Mononuclear cell (primary cell): ENCODE measurements around the gene PREB. TPM values are rescaled to one million over a fixed set of nuclear protein-coding genes. Genes with fewer than 3 reads are reported as not detected.

Experiments used
- H3K27me3 ChIP-seq: 2 replicates; pipeline ENCODE4 v1.6.0; 2011; ENCODE audit warnings: low read length, control low read depth; ENCODE audit not compliant: insufficient read depth
- H3K4me1 ChIP-seq: 2 replicates; pipeline ENCODE4 v1.5.1; 2011; ENCODE audit warnings: mild to moderate bottlenecking, low read length, control low read depth; ENCODE audit not compliant: insufficient read depth
- H3K4me3 ChIP-seq: 2 replicates; pipeline ENCODE4 v1.5.1; 2011; ENCODE audit warnings: mild to moderate bottlenecking, low read length, moderate library complexity
- H3K9me3 ChIP-seq: 2 replicates; pipeline ENCODE4 v1.5.1; 2011; ENCODE audit warnings: low read depth, mild to moderate bottlenecking, control low read depth, low read length
- total RNA-seq: library from RNA; depleted of rRNA; stranded (reverse); fragments of >200 nt; gene quantifications from one replicate; pipeline ENCODE4 v1.2.3, GENCODE V29; 2012

The PREB gene
- total RNA-seq, 1 donor: 11.0 TPM

DNA sequence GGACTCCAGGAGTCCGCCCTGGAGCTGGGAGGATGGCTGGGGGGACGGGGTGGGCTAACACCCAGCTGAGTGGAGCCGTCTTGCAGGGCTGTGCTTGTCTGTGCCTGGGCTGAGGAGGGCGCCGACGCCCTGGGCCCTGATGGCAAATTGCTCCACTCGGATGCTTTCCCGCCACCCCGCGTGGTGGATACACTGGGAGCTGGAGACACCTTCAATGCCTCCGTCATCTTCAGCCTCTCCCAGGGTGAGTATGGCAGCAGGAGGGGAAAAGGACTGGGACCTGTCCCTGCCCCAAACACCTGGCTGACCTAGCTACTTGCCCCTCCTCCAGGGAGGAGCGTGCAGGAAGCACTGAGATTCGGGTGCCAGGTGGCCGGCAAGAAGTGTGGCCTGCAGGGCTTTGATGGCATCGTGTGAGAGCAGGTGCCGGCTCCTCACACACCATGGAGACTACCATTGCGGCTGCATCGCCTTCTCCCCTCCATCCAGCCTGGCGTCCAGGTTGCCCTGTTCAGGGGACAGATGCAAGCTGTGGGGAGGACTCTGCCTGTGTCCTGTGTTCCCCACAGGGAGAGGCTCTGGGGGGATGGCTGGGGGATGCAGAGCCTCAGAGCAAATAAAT is 35.0 kb downstream of the PREB start:
- Histone ChIP-seq H3K4me1 (peaks cover 20% of the 10 kb centered on the region), H3K27me3 (no peaks in the 10 kb centered on the region), H3K4me3 (no peak overlapping the region), H3K9me3 (no peaks in the 10 kb centered on the region)

DNA sequence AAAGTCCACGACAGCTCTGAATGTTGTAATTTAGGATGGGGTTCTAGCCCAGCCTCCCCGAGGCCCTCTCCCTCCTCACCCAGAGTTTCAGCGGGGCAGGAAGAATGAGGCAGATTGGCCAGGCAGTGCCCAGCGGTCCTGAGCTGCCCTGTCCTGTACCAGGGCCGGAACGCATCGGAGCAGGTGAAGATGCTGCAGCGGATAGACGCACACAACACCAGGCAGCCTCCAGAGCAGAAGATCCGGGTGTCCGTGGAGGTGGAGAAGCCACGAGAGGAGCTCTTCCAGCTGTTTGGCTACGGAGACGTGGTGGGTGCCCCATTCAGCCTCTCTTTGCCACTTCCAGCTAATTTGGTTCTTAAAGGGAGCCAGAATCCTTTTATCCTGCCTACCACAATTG is 37.1 kb downstream of the PREB start:
- Histone ChIP-seq H3K4me1 (peaks cover 20% of the 10 kb centered on the region), H3K27me3 (no peaks in the 10 kb centered on the region), H3K9me3 (no peaks in the 10 kb centered on the region), H3K4me3 (no peak overlapping the region)

DNA sequence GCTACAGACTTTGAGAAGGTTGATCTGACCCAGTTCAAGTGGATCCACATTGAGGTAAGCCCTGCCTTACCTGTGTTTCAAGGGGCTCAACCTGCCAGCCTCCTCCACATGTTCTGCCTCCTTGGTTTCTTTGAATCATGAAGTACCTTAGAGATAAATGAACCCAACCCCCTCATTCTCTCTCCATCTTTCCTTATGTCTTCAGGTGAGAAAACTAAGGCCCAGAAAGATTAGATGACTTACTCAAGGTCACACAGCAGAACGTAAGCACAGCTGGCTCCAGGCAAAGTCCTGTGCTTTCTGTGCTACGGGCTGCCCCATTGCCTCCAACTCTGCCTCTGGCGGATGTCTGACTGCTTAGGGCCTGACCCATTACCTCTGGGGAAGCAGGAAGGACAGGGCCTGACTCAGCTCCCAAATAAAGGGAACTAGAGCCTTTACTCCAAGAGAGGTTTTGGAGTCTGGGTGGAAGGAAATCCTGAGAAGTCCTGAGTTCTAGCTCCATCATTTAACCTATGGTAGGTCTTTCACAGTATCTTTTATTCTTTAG is 37.6 kb downstream of the PREB start:
- no peak overlapping the region for H3K4me3 ChIP-seq
- H3K4me1 ChIP-seq: peaks cover 20% of the 10 kb centered on the region
- no peaks in the 10 kb centered on the region for H3K9me3 ChIP-seq
- H3K27me3 ChIP-seq: no peaks in the 10 kb centered on the region

DNA sequence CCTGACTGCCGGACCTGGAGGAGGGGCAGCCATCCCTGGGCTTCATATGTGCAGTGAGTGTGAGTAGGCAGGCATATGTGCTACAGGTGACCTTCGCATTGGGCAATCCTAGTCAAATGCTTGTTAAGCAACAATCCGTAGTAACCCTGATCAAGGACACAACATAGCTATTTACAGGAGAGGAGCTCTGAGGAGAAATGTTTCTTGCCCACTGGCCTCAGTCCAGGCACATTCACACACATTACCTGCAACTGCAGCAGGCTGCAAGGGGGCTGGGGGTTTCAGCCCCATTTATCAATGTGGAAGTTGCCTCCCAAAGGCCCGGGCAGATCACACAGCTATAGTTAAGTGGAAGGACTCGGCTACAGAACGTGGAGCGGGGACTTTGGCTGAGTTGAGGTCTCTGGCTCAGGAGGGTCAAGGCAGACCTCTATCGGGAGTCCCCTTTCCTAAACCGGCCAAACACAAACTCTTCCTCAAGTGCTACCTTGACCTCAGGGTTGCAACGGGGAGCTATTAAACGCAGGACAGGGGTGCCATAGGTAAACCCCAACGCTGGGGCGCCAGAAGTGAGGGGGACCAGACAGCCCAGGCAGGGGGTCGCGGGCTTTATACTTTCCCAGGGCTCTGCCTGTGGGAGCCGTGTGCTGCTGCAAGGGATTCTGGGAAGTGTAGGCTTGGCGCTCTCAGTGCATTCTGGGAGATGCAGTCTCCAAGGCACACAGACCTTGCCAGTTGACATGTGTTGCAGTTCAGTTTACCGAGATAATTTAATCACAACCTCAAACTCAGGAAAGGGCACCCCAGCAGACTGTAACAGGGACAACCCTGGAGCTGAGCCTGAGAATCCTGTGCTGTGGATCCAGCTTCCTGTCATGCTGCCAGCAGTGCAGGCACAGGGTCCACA is 38.4 kb downstream of the PREB start:
- no peaks in the 10 kb centered on the region for H3K9me3 ChIP-seq
- H3K4me1 ChIP-seq: peaks cover 20% of the 10 kb centered on the region
- no peaks in the 10 kb centered on the region for H3K27me3 ChIP-seq
- H3K4me3 ChIP-seq: peak overlapping the region; percentile 11

DNA sequence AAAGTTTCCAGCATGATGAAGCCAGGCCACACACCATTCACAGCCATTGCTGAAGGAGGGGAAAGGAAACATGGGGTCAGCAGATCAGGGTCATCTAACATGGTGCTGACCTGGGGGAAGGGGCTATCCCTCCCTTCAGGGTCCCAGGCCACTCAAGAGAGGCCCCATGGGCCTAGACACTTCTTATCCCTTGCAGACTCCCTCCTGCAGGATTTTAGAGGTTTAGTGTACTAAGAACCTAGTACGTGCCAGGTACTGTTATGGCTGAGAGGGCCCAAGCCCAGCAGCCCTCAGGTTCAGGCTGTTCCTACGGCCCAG is 39.0 kb downstream of the PREB start:
- Histone ChIP-seq H3K4me1 (peaks cover 20% of the 10 kb centered on the region), H3K4me3 (no peak overlapping the region), H3K9me3 (no peaks in the 10 kb centered on the region), H3K27me3 (no peaks in the 10 kb centered on the region)

DNA sequence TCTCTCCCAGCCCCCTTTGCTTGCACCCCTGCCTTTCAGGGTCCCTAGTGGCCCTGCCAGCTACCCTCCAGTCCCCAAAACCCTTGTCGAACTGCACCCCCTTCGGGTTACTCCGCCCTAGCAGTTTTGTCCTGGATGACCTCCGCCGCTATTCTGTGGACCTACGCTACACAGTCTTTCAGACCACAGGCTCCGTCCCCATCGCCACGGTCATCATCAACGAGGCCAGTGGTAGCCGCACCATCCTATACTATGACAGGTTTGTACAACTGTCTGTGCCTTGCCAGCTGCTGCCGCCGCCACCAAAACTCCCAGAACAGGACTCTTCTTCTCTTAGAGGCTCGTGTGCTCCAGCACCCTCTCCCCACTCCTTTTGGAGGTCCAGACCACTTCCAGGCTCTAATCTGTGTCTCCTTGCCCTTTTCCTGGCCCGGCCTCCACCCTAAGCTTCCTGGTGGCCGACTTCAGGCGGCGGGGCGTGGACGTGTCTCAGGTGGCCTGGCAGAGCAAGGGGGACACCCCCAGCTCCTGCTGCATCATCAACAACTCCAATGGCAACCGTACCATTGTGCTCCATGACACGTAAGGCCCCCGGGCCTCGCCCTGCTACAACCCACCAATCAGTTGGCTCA is 40.0 kb downstream of the PREB start:
- Histone ChIP-seq H3K27me3 (no peaks in the 10 kb centered on the region), H3K4me1 (peaks cover 20% of the 10 kb centered on the region), H3K4me3 (no peak overlapping the region), H3K9me3 (no peaks in the 10 kb centered on the region)

DNA sequence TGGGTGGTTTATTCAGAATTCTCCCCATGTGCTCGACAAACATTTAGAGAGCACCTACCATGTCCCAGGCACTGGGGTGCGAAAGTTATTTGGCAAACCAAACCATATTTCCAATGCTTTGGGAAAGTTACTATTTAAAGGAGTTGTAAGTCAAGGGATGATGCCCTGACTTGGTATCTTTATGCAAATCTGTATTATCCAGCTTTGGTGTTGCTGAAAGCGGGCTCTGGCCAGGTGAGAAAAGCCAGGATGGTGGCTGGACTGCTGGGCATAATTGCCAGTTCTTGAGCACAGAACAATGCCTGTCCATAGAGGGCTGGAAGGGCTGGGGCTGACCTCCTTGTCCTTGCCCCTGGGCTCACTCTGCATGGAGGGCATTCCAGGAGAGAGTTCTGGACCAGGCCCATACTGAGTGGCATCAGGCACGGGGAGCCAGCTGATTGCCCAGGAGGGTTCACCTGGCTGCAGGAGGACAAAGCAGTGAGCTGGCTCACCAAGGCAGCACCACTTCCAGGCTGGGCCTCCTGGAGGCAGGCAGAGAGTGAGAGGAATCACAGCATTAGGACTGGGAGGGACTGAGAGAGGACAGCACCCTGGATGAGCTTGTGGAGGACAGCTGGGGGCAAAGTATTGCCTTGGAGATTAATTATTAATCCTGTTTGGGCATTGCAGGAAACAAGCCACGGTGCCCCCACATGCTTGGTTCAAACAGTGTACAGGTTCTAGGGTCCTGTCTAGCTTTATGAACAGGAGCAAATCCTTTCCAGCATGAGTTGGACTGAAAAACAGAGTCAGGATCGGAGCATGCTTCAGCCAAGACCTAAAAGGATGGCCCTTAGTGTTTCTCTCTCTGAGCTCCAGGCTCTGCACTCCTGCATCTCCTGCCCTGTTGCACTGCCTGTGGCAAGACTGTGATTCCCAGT is 40.7 kb downstream of the PREB start:
- no peaks in the 10 kb centered on the region for H3K27me3 ChIP-seq
- no peaks in the 10 kb centered on the region for H3K9me3 ChIP-seq
- H3K4me1 ChIP-seq: peaks cover 20% of the 10 kb centered on the region
- H3K4me3 ChIP-seq: no peak overlapping the region

DNA sequence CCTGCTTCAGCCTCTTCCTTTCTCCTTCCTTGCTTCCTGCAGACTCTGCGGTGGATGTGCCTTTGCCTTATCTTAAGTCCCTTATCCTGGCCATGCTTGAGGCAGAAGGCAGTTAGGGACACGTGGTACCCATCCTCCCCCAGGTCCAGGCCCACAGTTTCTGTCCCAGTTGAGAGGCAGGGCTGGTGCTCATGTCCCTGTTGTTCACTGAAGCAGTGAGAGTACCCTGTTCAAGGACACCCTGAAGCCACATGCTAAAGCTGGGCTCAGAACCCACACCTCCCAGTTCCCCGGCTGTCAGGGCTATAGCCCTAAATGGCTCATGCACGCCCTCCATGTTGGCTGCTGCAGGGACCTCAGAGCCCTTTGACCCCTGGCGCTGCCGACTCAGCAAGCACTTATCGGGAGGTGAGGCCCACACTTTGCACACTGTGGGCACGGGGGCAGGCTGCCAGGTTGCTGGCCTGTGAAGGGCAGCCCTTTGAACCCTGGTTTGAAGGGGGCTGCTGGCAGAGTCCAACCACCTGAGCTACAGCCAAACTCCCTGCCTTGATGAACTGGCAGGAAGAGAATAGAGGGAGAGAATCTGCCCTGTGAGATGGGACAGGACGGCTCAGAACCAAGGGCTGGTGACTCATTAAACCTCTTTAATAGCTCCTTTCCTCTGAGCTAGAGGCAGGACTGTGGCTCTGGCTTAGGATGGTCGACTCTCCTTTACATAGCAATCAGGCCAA is 41.6 kb downstream of the PREB start:
- H3K27me3 ChIP-seq: no peaks in the 10 kb centered on the region
- H3K9me3 ChIP-seq: no peaks in the 10 kb centered on the region
- H3K4me3 ChIP-seq: no peak overlapping the region

DNA sequence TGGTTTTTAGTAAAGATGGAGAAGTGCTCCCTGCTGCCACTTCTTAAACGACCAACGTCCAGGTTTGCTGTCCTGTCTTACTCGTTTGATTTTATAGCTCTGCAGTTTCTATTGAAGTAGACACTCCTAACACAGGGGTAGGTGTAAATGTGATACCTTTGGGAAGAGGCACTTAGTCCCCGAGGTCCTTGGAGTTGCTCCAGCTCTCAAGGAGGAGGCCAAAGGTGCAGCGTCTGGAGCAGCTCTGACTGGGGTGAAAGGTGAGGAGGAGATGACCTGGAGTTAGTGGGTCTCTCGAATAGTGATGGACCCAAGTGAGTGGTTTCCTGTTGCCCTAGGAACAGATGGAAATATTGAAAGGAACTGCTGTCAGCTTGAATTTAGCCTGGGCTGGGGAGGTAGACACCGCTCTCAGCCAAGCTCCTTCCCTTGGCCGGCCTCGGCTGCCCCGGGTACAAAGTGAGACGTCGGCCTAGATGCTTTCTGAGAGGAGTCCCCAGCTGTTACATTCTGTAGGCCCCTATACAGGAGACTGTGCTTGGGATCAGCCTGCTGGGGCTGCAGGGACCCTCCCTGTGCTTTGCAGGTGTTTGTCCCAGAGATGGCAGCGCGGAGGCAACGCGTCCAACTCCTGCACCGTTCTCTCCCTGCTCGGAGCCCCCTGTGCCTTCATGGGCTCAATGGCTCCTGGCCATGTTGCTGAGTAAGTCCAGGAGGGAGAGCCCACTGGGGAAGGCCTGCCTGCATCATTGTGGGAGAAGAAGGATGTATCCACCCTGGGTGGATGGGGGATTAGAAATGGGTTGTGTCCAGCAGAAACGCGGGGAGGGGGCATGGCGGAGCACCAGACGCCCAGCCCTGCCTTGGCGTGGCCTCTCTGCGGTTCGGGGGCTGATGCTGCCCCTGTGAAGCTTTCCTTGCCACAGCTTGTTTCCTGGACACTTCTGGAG is 42.4 kb downstream of the PREB start:
- H3K27me3 ChIP-seq: no peaks in the 10 kb centered on the region
- H3K4me1 ChIP-seq: peaks cover 22% of the 10 kb centered on the region
- H3K9me3 ChIP-seq: no peaks in the 10 kb centered on the region
- H3K4me3 ChIP-seq: no peak overlapping the region

More for the DNA sequence above, 41.6 kb downstream of the PREB start:
- peaks cover 20% of the 10 kb centered on the region for H3K4me1 ChIP-seq

DNA sequence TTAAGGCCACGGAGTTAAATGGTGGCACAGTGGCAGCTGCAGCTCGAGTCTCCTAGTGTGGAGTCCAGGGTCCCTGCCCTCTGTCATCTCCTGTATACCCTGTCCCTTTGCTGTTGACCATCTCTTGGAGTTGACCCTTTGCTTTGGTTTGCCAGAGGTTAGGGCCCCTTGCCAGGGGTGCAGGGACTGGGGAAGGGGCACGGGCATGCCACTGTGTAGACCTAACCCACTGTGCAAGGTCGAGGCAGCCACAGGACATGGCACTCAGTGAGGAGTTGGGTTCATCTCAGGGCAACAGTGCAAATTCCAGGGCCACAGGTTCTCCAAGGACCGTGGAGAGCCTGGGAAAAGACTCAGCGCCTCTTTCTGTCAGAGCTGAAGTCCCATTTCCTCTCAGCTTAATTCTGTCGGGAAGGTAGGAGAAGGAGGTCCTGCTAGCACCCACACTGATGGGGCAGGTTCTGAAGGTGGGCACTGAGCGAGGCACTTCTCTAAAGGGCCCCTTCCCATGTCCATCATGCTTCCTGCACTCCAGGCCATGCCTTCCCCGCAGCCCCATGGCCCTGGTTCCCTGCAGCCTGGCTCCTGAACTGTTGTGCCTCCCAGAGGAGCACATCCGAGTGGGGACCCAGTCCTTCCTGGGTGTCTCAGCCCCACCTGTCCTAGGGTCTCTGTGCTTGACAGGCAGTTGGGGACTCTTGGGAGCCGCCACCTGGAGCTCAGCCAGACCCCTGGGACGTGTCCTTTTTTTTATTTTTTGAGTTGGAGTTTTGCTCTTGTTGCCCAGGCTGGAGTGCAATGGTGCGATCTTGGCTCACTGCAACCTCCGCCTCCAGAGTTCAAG is 45.1 kb downstream of the PREB start:
- Histone ChIP-seq H3K9me3 (no peaks in the 10 kb centered on the region), H3K27me3 (no peaks in the 10 kb centered on the region), H3K4me3 (no peak overlapping the region), H3K4me1 (peaks cover 23% of the 10 kb centered on the region)

DNA sequence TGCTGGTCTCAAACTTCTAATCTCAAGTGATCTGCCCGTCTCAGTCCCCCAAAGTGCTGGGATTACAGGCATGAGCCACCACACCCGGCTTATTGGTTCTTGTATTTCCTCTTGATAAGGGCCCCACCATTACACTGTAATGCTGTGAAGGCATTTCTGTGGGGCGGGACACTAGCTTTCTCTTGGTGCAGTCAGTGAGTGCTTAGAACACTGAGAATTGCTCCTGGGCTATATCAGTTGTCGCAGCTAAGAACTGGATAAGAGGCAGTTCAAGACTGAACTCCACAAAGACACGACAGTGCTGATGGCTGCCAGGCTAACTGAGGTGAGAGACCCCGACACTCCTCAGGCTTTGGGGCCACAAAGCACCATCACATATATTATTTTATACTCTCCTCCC is 45.8 kb downstream of the PREB start:
- no peaks in the 10 kb centered on the region for H3K9me3 ChIP-seq
- H3K27me3 ChIP-seq: no peaks in the 10 kb centered on the region
- H3K4me1 ChIP-seq: peaks cover 23% of the 10 kb centered on the region
- H3K4me3 ChIP-seq: no peak overlapping the region

DNA sequence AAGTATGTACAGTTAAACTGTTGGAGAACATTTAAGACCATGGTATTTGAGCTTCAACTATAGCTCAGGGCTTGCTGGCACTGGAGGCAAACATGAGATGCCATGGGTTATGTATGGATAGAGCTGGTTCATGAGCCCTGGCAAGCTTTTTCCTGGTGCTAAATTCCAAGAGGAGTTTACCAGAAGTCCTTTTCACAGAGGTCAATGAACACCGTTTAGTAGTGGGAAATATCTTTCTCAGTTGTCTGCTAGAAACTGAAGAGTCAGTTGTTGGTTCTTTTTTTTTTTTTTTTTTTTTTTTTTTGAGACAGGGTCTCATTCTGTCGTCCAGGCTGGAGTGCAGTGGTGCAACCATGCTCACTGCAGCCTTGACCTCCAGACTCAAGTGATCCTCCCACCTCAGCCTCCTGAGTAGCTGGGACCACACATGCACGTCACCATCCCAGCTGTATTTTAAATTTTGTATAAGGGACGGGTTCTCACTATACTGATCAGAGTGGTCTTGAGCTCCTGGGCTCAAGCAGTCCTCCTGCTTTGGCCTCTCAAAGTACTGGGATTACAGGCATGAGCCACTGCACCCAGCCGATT is 46.5 kb downstream of the PREB start:
- Histone ChIP-seq H3K4me3 (no peak overlapping the region), H3K4me1 (peaks cover 23% of the 10 kb centered on the region), H3K9me3 (no peaks in the 10 kb centered on the region), H3K27me3 (no peaks in the 10 kb centered on the region)
